ENCODE results near the gene KIRREL3.

Gene KIRREL3

GRCh38 chr11:126533560-126533959, 467.0 kb downstream of the KIRREL3 start:
- TF ChIP-seq CTCF (IDR thresholded peaks at IDR 0.05; ENCODE audit: insufficient read depth, low read depth, low read length, missing control alignments): no peak
- H3K4me3 ChIP-seq (ENCODE audit: low read length): no peak overlapping the region
- DNase-seq (ENCODE audit: low read depth): no peak

- H3K4me3 ChIP-seq (ENCODE audit: low read length): no peak overlapping the region
- no peak for DNase-seq (ENCODE audit: low read depth)
- no peak for TF ChIP-seq CTCF (IDR thresholded peaks at IDR 0.05; ENCODE audit: insufficient read depth, low read depth, low read length, missing control alignments)
Measured at GRCh38 chr11:126530416-126530815, 470.2 kb downstream of the KIRREL3 start.

- TF ChIP-seq CTCF (IDR thresholded peaks at IDR 0.05; ENCODE audit: insufficient read depth, low read depth, low read length, missing control alignments): no peak
- DNase-seq (ENCODE audit: low read depth): no peak
- H3K4me3 ChIP-seq (ENCODE audit: low read length): no peak overlapping the region
Measured at GRCh38 chr11:126529037-126529436, 471.5 kb downstream of the KIRREL3 start.

- DNase-seq (ENCODE audit: low read depth): no peak
- no peak for TF ChIP-seq CTCF (IDR thresholded peaks at IDR 0.05; ENCODE audit: insufficient read depth, low read depth, low read length, missing control alignments)
- H3K4me3 ChIP-seq (ENCODE audit: low read length): no peak overlapping the region
Measured at GRCh38 chr11:126528075-126528474, 472.5 kb downstream of the KIRREL3 start.

GRCh38 chr11:126527651-126528050, 472.9 kb downstream of the KIRREL3 start:
- no peak for DNase-seq (ENCODE audit: low read depth)
- TF ChIP-seq CTCF (IDR thresholded peaks at IDR 0.05; ENCODE audit: insufficient read depth, low read depth, low read length, missing control alignments): no peak

GRCh38 chr11:126526471-126526870, 474.1 kb downstream of the KIRREL3 start:
- DNase-seq (ENCODE audit: low read depth): no peak
- no peak overlapping the region for H3K4me3 ChIP-seq (ENCODE audit: low read length)
- no peak for TF ChIP-seq CTCF (IDR thresholded peaks at IDR 0.05; ENCODE audit: insufficient read depth, low read depth, low read length, missing control alignments)

More at GRCh38 chr11:126527651-126528050, 472.9 kb downstream of the KIRREL3 start:
- no peak overlapping the region for H3K4me3 ChIP-seq (ENCODE audit: low read length)

- DNase-seq (ENCODE audit: low read depth): no peak
- no peak for TF ChIP-seq CTCF (IDR thresholded peaks at IDR 0.05; ENCODE audit: insufficient read depth, low read depth, low read length, missing control alignments)
- H3K4me3 ChIP-seq (ENCODE audit: low read length): no peak overlapping the region
Measured at GRCh38 chr11:126525702-126526101, 474.9 kb downstream of the KIRREL3 start.

Data from epithelial cell of esophagus (primary cell).